Measurements from ENCODE around the gene KNDC1.

Gene KNDC1

DNA sequence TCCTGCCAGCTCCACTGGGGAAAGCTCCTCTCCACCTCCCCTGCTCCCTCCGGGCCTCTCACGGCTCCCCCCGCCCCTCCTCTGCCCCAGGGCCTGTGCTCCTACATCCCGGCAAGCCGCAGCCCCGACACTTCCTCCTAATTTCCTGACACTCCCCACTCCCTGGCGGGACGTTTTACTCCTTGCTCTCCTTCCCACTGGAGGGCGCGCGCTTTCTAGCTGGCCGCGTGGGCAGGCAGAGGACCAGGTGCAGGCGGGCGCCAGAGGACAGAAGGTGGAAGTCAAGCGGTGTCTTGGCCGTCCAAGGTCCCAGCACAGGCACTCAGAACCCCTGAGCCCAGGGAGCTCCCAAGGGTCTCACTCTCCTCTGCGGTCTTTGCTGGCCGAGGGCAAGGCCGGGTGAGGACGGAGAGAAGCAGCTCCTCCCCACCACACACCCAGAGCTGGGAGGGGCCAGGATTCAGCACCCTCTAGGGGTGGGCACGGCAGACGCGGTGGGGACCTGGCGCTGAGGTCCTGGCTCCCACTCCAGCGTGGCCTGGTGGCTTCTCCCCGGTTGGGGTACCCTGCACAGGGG, 97.6 kb downstream of the KNDC1 start:
- POLR2A ChIA-PET: interaction anchor here (0.8 to 1.1 kb wide), 2 partner anchors 38 to 114 kb away, joined by 3 read pairs; no protein-coding TSS in a partner anchor
- TF ChIP-seq L3MBTL2 (conservative IDR thresholded peaks at IDR 0.05): peak; percentile 51; the same call in 1 of the 2 replicates
- TF ChIP-seq LEF1 (IDR thresholded peaks at IDR 0.05; ENCODE audit: borderline replicate concordance): no peak
- DNase-seq (ENCODE audit: extremely low spot score): peak; percentile 54
- CTCF ChIA-PET: interaction anchor here (0.8 to 1.6 kb wide), 2 partner anchors 11 to 114 kb away, joined by 3 to 7 read pairs; no protein-coding TSS in a partner anchor

DNA sequence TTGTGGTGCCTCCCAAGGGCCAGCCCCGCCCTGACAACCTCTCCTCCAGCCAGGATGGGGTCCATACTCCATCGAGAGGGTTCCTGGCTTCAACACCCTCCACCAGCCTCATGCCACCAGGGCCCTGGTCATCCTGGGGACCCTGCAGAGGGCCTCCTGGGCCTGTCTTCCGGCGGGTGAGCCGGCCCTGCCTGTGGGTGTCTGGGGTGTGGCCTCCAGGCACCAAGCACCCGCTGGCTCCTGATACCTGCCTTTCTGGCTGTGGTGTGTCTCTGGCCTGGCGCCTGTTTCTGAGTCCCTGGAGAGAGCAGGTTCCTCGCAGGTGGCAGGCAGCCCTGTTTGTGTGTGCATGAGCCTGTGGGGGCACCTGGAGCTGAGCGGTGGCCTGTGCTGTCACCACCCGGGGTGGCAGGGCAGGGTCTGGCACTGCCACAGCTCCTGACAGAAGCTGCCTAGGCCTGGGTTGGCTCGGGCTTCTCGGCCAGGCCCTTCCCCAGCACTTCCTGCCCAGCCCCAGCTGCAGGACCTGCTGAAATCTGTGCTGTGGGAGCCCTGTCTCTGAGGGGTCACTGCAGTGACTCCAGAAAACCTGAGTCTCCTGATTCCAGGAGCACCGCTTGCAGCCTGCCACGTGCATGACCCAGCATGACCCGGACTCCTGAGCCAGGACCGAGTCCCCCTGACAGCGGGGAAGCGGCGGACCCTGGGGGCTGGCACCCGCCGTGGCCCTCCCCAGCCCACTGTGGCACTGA, 98.2 kb downstream of the KNDC1 start:
- no peak for DNase-seq (ENCODE audit: extremely low spot score)
- POLR2A ChIA-PET: interaction anchor here (0.8 to 1.1 kb wide), 2 partner anchors 39 to 115 kb away, joined by 3 read pairs; no protein-coding TSS in a partner anchor
- CTCF ChIA-PET: interaction anchor here (0.8 to 1.6 kb wide), 2 partner anchors 11 to 115 kb away, joined by 3 to 7 read pairs; no protein-coding TSS in a partner anchor
- TF ChIP-seq FOXA1 (IDR thresholded peaks at IDR 0.05): no peak
- no peak for TF ChIP-seq SUZ12 (IDR thresholded peaks at IDR 0.05)
- no peak for TF ChIP-seq LEF1 (IDR thresholded peaks at IDR 0.05; ENCODE audit: borderline replicate concordance)
- TF ChIP-seq NFRKB (IDR thresholded peaks at IDR 0.05): no peak
- no peak for TF ChIP-seq FOXK2 (IDR thresholded peaks at IDR 0.05)
- no peak for TF ChIP-seq CTBP1 (IDR thresholded peaks at IDR 0.05; ENCODE audit: borderline replicate concordance)
- no peak for TF ChIP-seq ZNF384 (IDR thresholded peaks at IDR 0.05)
- no peak for TF ChIP-seq TARDBP (IDR thresholded peaks at IDR 0.05)
- TF ChIP-seq ELF4 (IDR thresholded peaks at IDR 0.05): no peak
- no peak for TF ChIP-seq SP1 (IDR thresholded peaks at IDR 0.05)
- no peak for TF ChIP-seq FOXM1 (IDR thresholded peaks at IDR 0.05; ENCODE audit: borderline replicate concordance)
- TF ChIP-seq, protein P1, sequence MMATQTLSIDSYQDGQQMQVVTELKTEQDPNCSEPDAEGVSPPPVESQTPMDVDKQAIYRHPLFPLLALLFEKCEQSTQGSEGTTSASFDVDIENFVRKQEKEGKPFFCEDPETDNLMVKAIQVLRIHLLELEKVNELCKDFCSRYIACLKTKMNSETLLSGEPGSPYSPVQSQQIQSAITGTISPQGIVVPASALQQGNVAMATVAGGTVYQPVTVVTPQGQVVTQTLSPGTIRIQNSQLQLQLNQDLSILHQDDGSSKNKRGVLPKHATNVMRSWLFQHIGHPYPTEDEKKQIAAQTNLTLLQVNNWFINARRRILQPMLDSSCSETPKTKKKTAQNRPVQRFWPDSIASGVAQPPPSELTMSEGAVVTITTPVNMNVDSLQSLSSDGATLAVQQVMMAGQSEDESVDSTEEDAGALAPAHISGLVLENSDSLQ (IDR thresholded peaks at IDR 0.05): no peak
- TF ChIP-seq L3MBTL2 (conservative IDR thresholded peaks at IDR 0.05): no peak

DNA sequence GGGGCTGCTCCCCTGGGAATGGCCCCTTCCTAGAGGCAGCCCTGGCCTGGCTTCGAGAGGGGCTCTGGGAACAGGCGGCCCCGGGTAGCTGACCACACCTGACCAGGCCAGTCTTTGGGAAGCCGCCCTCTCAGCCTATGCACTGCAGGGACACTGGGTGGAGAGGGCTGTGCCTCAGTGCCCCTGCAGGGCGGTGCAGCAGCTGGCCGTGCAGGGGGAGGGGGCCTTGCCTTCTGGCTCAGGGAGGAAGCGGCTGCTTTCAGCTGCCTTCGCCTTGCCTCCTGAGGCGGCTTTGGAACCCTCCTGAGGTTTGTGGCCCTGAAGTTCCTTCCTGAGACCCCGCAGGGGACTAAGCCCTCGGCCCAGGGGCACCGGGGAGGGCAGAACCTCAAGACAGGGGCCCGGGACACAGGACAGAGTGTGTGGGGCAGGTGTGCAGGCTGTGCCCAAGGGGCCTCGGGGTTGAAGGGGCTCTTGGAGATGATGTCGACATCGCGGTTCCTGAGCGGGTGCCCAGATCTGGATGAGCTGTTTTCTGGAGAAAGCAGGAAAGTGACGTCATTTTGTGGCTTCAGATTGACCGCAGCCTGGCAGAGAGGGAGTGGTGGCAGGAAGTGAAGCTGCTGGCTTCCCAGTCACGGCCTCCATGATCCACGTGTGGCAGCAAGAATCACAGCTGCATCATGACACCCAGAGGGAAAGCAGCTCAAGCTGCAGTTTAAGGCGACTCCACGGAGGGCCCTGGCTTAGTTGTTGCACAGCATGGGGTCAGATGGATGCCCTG, 99.0 kb downstream of the KNDC1 start:
- no peak for TF ChIP-seq ELF4 (IDR thresholded peaks at IDR 0.05)
- no peak for TF ChIP-seq FOXM1 (IDR thresholded peaks at IDR 0.05; ENCODE audit: borderline replicate concordance)
- no peak for TF ChIP-seq FOXA1 (IDR thresholded peaks at IDR 0.05)
- TF ChIP-seq, protein P1 (IDR thresholded peaks at IDR 0.05): no peak
- no peak for TF ChIP-seq SUZ12 (IDR thresholded peaks at IDR 0.05)
- TF ChIP-seq HDGF (IDR thresholded peaks at IDR 0.05; ENCODE audit: borderline replicate concordance): no peak
- no peak for TF ChIP-seq FOXK2 (IDR thresholded peaks at IDR 0.05)
- TF ChIP-seq CTBP1 (IDR thresholded peaks at IDR 0.05; ENCODE audit: borderline replicate concordance): no peak
- TF ChIP-seq SP1 (IDR thresholded peaks at IDR 0.05): no peak
- TF ChIP-seq ZNF384 (IDR thresholded peaks at IDR 0.05): no peak
- no peak for TF ChIP-seq BHLHE40 (IDR thresholded peaks at IDR 0.05; ENCODE audit: borderline replicate concordance)
- TF ChIP-seq TARDBP (IDR thresholded peaks at IDR 0.05): no peak
- TF ChIP-seq LEF1 (IDR thresholded peaks at IDR 0.05; ENCODE audit: borderline replicate concordance): no peak
- TF ChIP-seq NFRKB (IDR thresholded peaks at IDR 0.05): no peak
- no peak for TF ChIP-seq L3MBTL2 (conservative IDR thresholded peaks at IDR 0.05)
- DNase-seq (ENCODE audit: extremely low spot score): no peak
- ChIA-PET CTCF (no interaction called here), POLR2A (no interaction called here)

DNA sequence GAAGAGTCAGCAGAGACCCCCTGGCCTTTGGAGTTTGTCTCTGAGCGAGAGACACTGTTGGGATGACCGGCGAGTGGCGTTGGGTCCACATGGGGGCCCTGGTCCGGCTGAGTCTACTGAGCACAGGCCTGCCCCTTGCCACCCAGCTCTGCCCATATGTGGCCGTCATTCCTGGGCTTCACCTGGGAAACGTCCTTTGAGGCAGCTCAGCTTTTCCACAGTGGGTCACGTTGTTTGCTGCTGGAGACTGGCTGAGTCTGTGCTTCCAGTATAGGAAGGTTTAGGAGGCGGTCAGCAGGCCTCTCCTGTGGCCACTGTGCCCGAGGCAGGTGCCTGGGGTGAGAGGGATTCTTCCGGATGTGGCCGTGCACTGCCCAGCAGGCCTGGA, 99.6 kb downstream of the KNDC1 start:
- TF ChIP-seq CTBP1 (IDR thresholded peaks at IDR 0.05; ENCODE audit: borderline replicate concordance) (no peak), ZNF384 (IDR thresholded peaks at IDR 0.05) (no peak), FOXA1 (IDR thresholded peaks at IDR 0.05) (no peak), LEF1 (IDR thresholded peaks at IDR 0.05; ENCODE audit: borderline replicate concordance) (no peak), BHLHE40 (IDR thresholded peaks at IDR 0.05; ENCODE audit: borderline replicate concordance) (no peak), SUZ12 (IDR thresholded peaks at IDR 0.05) (no peak), TARDBP (IDR thresholded peaks at IDR 0.05) (no peak), L3MBTL2 (conservative IDR thresholded peaks at IDR 0.05) (no peak), ELF4 (IDR thresholded peaks at IDR 0.05) (no peak), ARNT (IDR thresholded peaks at IDR 0.05) (no peak), HDGF (IDR thresholded peaks at IDR 0.05; ENCODE audit: borderline replicate concordance) (no peak)
- DNase-seq (ENCODE audit: extremely low spot score): no peak
- ChIA-PET CTCF (interaction anchor here (0.6 kb wide), 1 partner anchor 1125 kb away, joined by 3 read pairs; no protein-coding TSS in a partner anchor), POLR2A (no interaction called here)

DNA sequence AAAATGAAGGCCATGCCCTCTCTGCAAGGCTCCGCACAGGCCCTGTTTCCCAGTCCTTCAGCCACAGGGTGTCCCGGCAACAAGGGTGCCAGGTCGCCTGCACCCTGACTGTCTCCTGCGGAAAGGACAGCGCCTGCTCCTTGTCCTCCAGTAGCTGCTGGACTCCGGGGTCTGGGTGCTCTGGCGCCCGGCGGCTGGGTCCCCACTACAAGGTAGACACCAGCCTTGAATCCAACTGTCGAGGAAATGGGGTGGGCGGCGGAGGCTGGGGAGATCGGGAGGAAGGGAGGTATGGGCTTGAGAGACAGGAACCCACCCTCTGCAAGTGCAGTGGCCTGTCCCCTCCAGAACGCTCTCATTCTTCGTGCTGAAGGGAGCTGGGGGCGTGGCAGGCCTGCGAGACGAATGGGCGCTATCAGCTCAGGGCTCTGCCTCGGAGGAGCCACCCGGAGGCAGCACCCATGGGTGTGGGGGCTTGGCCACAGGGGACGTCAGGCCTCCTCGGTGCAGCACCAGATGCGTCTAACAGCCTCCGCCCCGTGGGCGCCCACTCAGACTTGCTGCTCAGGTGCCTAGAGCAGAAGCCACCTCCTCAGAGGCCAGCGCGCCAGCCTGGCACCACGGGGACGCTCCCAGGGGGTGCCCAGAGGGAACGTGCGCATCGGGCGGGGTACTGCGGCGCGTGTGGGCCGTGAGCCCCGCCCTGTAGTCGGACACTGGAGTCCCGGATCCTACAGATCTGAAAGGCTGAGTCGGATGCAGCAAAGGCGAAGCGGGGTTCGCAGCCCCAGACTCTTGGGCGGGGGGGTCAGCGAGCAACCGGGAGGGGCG, 101.1 kb downstream of the KNDC1 start:
- CTCF ChIA-PET: no interaction called here
- TF ChIP-seq, protein P1 (IDR thresholded peaks at IDR 0.05): no peak
- TF ChIP-seq ELF4 (IDR thresholded peaks at IDR 0.05) (no peak), NFRKB (IDR thresholded peaks at IDR 0.05) (no peak), ZNF384 (IDR thresholded peaks at IDR 0.05) (no peak), LEF1 (IDR thresholded peaks at IDR 0.05; ENCODE audit: borderline replicate concordance) (no peak), FOXM1 (IDR thresholded peaks at IDR 0.05; ENCODE audit: borderline replicate concordance) (no peak), SP1 (IDR thresholded peaks at IDR 0.05) (no peak)
- POLR2A ChIA-PET: interaction anchor here (0.9 to 1.0 kb wide), 2 partner anchors 15 to 118 kb away, joined by 3 to 4 read pairs; no protein-coding TSS in a partner anchor
- peak; percentile 61 for DNase-seq (ENCODE audit: extremely low spot score)

Data from HEK293T (cell line).